Measurements from ENCODE around the gene DVL2.

DVL2 gene

DNA sequence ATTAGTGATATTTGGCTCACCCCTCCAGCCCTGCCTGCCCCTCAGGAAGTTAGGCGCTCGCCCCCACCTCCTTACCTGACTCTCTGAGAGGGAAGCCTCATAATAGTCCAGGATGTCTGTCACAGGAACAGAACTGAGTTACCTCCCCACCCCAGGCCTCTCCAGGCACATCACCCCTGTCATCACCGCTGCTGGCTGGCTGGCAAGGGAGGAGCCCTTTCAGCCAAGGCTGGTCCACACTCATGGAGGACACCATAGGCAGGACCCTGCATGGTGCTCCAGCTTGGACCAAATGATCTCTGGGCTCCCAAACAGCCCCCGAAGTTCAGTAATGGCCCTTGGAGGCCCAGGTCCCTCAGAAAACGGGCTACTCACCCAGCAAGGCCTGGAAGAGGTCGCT is 16.2 kb downstream of the DVL2 start:
- DNase-seq: no peak

DNA sequence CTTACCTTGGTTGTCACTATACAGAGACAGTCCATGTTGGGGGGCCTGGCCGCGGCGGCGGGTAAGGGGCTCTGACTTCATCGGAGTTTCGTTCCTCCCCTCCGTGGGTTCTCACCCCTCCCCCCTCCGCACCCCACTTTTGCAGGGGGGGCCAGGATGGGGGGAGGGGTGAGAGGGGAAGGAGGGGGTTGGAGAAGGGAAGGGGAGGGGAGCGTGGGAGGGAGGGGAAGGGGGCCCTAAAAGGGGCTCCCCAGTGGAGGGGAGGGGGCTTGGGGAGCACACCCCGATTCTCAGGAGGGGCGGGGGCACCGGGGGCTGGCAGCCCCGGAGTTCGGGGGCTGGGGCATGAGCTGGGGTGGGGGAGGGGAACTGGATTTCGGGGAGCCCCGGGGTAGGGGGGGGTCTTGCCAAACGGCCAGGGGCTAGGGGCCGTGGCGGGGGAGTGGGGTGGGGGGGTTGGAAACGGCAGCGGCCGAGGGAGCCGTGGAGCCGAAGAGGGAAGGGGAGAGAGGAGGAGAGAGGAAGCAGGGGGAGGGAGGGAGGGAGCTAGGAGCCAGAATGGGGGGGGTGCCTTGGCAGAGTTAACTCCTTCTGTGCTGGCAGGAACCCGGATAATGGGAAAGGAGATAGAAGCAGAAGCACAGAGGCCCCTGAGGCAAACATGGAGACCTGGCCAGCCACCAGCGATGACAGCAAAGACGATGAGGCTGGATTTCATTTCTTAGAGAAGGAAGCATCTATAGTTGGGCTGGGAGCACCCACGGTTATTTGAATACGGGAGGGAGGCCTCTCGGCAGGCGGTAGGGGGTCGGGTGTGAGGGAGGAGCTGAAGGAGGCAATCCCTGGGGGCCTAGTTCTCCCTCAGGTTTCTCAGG is 17.0 kb downstream of the DVL2 start:
- DNase-seq: no peak

GRCh38 chr17:7216242-7217112 is 17.8 kb downstream of the DVL2 start:
- no peak for DNase-seq

DNA sequence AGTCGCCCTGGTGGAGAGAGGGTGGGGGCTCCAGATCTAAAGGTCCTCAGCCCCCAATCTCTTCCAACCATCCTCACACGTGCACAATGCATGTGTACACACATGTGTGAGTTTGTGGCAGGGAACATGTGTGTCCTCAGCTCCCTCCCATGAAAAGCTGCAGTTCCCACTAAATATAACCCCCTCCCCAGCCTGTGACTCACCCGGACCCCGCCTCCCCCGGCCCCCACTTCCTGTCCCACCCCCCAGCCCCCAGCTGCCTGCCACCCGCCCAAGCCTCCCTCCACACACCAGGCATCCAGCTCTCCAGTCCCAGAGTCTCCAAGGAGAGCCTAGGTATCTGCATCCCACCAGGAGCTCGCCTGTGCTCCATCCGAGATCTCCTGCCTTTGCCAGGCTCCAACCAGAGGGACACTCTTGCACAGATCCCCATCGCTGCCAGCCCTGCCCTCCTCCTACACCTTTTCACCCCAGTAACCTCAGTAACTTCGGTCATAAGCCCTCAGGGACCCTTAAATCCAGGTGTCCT is 18.6 kb downstream of the DVL2 start:
- no peak for DNase-seq

GRCh38 chr17:7215136-7215638 is 19.1 kb downstream of the DVL2 start:
- DNase-seq: no peak

DNA sequence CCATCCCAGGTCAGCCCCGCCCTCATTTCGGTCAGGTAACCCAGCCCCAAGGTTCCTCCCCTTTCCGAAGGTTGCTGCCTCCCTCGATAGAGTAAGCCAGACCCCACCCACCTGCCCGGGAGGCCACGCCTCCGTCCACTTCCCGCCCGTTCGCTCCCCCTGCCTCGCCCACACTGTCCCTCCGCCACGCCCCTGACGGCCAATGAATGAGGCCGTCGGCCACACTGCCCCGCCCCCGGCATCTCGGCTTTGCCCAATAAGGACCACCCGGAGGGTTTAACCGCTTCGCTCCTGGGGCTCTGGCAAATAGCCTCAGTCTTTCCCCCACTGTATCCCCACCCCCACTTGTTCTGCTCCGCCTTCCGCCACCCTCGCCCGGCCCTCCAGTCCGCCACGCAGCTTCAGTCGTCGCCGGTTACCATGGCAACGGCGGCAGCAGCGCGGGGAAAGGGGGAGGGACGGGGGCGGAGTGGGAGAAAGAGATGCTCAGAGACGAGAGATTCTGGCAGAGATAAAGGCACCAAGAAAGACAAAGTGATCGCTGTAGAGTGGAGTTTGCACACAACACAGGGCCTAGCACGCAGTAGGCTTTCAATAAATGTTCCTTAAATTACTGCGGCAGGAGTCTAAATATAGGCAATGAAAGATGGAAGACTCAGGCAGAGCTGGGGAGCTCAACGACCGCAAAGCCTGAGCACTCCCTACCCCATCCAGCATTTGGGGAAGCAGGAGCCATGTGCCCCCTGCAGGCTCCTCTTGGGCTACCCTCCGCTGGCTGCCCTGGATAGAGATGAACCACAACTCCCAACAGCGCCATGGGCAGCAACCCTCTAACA is 19.8 kb downstream of the DVL2 start:
- DNase-seq: peak; percentile 72

DNA sequence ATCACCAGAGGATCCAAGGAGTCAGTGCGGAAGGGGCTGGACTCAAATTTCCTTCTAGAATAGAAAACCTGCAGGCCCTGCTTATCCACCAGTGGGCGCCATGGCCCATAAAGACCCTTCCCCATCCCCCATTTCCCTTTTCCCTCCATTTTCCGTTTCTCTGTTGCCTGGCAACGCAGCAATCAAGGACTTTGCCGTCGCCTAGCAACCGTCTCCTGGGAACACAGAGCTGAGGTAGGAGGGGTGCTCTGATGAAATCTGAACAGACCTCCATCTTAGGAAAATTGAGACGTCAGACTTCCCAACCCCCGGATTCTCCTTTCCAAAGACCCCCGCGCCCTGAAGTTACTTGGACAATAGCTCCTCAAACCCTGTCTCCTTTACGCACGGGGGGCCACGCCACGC is 20.4 kb downstream of the DVL2 start:
- peak; percentile 35 for DNase-seq

- DNase-seq: no peak
Observed at GRCh38 chr17:7211491-7212273, 22.6 kb downstream of the DVL2 start.

DNA sequence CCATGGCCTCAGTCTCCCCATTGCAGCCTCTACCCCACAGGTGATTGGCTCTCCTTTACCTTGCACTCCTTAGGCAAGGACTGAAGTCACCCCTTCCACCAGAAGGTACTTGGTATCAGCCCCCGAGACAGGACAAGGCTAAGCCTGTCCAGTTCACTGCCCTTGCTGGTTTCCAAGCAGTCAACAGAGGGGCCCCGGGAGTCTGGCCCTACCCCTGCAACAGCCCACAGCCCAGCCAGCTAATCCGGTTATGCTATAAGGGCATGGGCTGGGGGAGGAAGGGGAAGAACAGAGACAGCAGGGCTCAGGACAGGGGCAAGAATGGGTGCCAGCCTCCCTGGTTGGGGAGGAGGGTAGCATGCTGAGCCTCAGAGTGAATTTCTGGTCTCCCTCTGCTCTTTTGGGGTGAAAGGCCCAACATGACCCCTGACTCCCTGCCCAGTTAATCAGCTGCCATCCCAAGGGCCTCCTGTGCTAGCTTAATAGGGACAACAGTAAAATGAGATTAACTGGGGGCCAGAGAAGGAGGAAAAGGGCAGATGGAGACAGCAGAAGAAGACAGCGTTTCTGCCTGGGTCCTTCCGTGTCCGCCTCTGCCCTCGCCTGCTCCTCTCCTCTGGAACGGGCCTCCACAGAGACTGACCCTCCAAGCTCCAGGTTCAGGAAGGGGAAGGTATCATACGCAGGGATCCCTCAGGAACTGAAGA is 25.4 kb downstream of the DVL2 start:
- no peak for DNase-seq

DNA sequence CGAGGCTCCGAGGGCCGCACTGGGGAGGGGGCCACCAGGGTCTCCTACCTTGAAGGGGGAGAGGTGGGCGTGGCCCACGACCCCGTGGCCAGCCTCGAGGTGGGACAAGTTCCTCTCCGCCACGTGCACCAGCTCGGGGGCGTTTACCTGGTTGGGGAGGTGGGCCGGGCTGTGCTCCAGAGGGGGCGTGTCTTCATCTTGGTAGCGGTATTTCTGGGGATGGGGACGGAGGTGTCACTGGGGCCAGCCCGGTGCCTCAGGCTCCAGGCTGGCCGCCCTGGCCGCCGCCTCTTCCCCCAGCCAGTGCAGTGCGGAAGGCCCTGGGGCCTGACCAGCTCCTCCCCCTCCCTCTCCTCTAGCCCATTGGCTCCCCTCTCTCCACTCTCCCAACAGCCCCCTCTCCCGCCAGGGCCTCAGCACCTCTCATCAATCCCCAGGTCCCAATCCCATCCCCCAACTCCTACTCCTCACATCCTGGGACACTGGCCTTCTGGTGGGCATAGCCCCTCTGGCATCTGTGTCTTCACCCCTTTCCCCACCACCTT is 26.2 kb downstream of the DVL2 start:
- DNase-seq: no peak

GRCh38 chr17:7207120-7208001 is 27.0 kb downstream of the DVL2 start:
- DNase-seq: no peak

DNA sequence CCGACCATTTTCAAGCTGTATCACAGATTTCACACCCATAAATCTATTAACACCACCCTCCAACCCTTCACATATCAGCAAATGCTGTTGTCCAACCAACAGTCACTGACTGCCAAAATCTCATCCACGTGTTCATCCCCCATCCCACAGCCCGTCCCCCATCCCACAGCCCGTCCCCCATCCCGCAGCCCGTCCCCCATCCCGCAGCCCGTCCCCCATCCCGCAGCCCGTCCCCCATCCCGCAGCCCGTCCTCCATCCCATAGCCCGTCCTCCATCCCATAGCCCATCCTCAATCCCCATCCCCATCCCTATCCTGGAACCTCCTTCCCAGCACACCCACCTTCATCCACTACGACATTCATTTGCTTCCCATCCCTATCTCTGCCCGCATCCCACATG is 28.8 kb downstream of the DVL2 start:
- no peak for DNase-seq

DNA sequence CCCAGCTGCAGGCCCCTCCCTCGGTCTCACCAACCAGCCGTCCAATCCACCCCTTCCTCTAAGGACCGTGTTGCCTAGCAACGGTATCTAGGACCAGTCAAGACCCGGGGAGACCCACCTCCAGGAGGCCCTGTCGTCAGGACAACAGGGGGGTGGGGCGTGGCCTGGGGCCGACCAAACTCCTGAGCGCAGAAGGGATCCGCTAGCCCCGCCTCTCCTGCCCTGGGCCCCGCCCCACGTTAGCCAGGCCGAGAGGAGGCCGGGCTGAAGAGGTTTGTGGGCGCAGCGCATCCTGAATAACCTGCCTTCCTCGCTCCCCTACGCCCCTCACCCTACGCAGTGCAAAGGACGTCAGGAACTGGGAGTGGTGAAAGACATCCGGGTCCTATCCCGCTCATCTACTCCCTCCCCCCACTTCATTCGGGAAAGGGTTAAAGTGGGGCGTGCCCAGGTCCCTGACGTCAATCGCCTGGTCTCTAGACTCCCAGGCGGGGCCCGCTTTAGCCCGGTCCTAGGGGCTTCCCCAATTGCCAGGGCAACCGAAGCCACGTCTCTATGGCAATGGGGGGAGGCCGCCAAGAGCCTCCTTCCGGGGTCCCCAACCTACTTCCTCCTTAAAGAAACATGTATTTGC is 29.4 kb downstream of the DVL2 start:
- DNase-seq: peak; percentile 6

DNA sequence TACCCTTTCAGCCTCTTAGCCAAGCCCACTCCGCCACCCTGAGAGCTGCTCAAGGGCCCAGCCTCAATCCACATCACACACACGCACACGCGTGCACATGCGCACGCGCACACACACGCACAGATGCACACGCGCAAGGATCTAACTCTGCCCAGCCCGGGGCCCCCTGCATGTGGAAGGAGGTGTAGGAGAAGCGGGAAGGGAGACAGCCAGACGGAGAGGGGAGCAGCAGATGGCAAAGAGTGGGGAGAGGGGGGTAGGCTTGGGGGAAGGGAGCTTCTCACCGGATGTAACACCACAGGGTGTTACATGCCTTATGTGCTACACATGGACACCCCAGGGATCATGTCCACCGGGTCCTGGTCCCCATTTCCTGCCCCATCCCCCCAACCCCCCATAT is 30.0 kb downstream of the DVL2 start:
- no peak for DNase-seq

DNA sequence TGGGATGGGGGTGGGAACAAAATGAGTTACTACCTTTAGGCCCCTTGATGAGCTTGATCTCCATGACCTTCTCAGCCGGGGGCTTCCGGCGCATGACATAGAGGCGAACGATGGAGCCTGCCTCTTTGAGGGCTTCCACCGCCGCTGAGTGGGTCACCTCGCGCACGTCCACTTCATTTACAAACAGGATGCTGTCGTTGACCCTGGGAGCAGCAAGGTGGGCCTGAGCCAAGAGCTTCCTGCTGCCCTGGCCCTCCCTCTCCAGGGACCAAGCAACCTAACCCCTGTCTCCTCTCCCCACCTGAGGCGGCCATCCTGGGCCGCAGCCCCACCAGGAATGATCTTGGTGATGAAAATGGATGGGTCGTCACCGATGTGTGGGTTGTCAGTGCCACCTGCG is 30.9 kb downstream of the DVL2 start:
- no peak for DNase-seq

GRCh38 chr17:7196651-7197401 is 37.5 kb downstream of the DVL2 start:
- no peak for DNase-seq

DNA sequence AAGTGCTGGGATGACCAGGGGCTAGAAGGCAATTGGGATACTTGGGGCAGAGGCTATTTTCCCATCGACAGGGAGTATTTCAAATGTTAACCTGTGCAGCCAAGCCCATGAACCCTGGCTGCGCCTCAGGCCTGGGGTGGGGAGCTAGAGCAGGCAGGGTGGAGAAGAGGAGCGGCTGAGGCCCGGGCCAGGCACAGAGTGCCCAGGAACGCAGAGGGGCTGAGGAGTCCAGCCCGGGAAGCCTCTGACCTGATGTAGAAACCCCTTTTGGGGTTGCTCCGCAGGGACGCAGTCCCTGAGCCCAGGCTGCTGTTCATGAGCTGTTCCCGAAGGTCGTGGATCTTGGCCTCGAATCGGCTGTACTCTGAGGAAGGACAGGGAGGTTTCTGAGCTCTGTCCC is 38.3 kb downstream of the DVL2 start:
- no peak for DNase-seq

- DNase-seq: no peak
Observed at GRCh38 chr17:7192271-7192937, 41.9 kb downstream of the DVL2 start.
